ENCODE results near the gene OR2H2.

GRCh38 chr6:29547573-29547972 lies 37.3 kb upstream of the OR2H2 start:
- TF ChIP-seq CTCF (IDR thresholded peaks at IDR 0.05), result no peak
- TF ChIP-seq POLR2A (IDR thresholded peaks at IDR 0.05; ENCODE audit: low read length), result no peak

Data from A549 (cell line).